Pulmonary artery endothelial cell (primary cell): ENCODE data around the gene KNDC1. TPM values are rescaled to one million over a fixed set of nuclear protein-coding genes. Genes with fewer than 3 reads are reported as not detected.
"Not testable (repeated sequence)": the region's sequence is repeated elsewhere in the genome, so short reads cannot be mapped to it uniquely, and the experiment has no call there.

ENCODE experiments used
- DNase-seq: peaks from one replicate; pipeline ENCODE4 v3.0.0-alpha.2; 2011; ENCODE audit warnings: low read depth, low spot score
- total RNA-seq: library from RNA; depleted of rRNA; stranded (reverse); fragments of >200 nt; gene quantifications from 2 replicates; pipeline ENCODE4 v1.2.3, GENCODE V29; 2014

The KNDC1 gene
- total RNA-seq, 1 donor from 2014 or later, result not detected

DNA sequence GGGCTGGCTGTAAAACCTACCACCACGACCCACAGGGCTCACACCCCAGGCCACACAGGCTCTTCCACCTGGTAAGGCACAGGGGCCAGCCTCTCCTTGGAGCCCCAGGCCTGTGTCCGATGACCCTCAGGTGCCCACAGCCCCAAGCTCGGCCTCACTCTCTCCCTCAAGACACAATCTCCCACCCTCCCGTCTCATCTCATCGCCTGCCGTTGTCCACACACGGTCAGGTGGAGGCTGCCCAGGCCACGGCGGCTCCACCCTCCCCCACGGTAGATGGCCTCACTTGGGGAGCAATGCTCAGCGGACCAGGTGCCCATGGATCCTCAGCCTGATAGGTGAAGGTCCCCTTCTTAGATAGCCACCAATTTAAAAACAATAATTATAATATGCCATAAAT is 61.3 kb downstream of the KNDC1 start:
- no peak for DNase-seq

GRCh38 chr10:133221756-133222155 is 61.7 kb downstream of the KNDC1 start:
- DNase-seq, result not testable (repeated sequence)

DNA sequence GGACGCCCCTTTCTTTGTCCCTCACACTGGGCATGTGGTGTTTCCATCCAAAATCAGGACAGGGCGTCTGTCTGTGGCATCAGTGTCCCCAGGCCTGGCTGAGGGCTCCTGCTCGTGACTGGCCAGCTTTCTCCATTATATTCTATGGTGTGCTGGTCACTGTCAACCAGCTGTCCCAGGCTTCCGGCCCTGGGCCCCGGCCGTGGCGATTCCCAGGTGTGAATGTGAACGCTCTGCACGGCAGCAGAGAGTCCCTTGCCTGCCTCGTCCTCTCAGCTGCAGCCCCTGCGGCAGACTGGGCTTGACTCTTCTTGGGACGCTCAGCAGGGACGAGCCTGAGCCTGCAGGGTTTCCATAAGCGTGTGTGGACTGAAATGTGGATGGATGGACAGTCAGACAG is 64.1 kb downstream of the KNDC1 start:
- DNase-seq, result no peak

DNA sequence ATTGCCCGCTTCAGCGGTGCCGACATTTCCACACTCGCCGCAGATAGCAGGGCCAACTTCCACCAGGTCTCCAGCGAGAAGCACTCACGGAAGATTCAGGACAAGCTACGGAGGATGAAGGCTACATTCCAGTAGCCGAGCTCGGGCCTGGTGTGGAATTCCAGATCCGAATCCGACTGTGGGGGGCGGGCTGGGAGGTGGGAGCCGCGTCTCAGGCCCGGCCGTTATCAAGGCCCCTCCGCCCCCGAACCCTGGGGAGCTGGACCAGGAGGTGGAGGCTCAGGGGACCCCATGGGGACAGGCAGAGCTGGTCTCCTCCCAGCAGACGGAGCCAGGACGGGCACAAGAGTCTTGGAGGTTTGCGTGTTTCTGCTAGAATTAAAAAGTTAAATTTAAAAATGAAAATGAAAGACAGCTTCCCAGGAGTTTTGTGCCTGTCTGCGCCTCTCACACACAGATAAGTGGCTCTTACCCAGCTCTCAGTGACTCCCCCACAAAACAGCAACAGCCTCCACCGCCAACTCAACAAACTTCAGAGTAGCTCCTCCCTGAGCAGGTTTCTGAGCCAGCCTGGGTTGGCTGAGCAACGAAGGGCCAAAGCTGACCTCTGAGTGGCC is 64.8 kb downstream of the KNDC1 start:
- DNase-seq, result no peak

GRCh38 chr10:133225707-133226191 is 65.7 kb downstream of the KNDC1 start:
- DNase-seq, result no peak

GRCh38 chr10:133226251-133226808 is 66.3 kb downstream of the KNDC1 start:
- DNase-seq, result no peak

DNA sequence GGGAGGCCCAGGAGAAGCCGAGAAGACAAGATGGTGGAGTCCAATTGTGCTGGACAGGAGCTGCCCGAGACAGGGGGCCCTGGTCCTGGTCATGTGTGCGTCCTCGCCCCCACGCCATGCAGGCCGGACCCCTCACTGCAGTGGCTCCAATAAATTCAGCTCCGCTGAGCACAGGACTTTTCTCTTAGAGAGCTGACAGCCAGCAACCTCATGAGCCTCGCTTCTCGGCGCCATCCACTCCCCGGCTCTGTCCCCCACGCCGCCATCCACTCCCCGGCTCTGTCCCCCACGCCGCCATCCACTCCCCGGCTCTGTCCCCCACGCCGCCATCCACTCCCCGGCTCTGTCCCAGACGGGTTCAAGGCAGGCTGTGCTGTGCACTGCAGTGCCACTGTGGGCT is 67.2 kb downstream of the KNDC1 start:
- no peak for DNase-seq

DNA sequence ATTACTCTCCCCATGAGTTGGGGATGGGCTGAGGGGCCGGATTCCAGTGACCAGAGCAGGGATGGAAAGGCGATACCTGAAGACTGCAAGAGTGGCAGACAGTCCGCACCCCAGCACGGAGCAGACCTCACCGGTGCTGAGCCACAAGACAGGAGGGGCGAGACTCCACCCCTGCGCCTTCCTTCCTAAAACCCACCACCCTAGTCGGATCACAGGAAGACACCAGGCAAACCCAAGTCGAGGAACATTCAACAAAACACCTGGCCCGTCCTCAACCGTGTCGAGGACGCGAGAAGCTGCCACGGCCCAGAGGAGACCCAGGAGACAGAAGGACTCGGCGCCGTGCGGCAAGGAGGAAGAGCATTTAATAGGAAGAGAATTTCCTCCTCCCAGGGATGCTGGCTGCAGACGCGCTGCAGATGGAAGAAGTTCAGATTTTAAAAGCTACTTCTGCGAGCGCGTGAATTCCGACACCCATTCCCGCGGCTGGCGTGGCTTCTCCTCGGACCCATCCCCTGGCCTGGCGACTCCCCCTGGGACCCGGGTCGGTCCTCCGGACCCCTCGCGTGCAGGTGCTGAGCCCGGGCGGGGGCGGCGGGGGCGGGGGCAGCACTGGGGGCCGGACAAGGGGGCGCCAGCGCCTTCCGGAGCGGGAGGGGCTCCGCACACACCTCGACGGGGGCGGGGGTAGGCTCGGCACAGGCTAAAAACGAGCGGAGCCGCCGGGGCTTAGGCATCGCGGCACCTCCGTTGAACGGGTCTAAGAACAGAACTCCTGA is 69.4 kb downstream of the KNDC1 start:
- no peak for DNase-seq

- no peak for DNase-seq
Measured at GRCh38 chr10:133230044-133230361, 70.0 kb downstream of the KNDC1 start, which contains the start of gene UTF1. Gene UTF1, plus strand, starts transcription at chr10:133230217. Its CDS starts 72 bp downstream, at chr10:133230289.

DNA sequence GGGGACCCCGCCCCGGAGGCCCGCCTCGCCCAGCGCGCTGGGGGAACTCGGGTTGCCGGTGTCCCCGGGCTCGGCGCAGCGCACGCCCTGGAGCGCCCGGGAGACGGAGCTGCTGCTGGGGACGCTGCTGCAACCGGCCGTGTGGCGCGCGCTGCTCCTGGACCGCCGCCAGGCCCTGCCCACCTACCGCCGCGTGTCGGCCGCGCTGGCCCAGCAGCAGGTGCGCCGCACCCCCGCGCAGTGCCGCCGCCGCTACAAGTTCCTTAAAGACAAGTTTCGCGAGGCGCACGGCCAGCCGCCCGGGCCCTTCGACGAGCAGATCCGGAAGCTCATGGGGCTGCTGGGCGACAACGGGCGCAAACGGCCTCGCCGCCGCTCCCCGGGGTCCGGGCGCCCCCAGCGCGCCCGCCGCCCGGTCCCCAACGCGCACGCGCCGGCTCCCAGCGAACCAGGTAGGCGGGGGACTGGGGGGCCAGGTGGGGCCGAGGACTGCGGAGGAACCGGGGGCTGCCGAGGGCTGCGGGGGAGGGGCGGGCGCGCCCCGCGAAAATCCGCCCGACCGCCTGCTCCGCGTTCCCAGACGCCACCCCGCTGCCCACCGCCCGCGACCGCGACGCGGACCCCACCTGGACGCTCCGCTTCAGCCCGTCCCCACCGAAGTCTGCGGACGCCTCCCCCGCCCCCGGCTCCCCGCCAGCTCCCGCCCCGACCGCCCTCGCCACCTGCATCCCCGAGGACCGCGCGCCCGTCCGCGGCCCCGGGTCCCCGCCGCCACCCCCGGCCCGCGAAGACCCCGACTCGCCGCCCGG is 70.6 kb downstream of the KNDC1 start:
- DNase-seq, result no peak

DNA sequence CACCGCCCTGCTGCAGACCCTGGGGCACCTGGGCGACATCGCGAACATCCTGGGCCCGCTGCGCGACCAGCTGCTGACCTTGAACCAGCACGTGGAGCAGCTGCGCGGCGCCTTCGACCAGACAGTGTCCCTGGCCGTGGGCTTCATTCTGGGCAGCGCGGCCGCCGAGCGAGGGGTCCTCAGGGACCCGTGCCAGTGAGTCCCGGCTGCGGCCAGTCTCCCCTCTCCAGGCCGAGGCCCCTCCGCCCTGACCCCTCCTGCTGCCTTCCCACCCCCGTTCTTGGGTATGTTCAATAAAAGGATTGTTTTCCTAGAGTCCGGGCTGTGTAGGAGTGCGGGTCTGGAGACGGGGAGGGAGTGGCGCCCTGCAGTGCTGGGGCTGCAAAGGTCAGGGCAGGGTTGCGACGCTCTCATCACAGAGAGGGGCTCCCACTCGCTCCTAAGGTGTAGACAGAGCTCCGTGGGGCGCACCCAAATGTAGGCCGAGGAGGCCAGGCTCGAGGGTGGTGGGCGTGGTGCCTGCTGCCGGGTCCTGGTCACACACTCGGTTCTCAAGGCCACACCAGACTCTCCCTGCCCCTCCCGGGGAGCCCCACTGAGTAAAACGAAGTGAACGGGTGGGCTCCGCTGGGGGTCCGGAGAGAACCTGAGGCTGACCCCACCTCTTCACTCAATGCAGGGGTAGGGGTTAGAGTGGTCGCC is 71.4 kb downstream of the KNDC1 start:
- DNase-seq, result no peak

DNA sequence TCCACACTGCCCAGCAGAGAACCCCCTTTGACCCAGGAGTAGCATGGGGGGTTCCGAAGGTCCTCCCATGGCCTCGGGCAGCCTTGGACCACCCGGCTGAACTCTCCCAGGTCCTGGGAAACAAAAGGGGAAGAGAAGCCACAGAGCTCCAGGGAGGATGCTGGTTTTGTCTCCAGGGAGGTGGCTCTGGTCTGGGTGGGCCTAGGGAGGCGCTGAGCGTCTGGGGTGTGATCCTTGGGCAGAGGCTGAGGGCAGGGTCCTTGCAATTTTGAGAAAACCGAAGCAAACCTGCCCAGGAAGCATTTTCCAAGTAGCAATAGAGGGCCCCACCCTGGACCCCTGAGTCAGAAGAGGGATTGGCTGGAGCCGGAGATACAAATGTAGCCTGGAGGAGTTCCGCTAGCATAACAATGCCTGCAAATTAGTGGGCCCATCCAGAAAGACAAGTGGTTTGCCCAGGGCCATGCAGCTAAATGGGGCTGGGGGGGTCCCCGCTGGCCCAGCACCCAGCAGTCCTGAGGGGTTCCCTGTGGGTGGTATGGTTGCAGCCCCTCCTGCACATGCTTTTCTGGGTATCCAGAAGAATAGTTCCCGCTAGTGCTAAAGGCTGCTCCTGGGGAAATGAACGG is 72.0 kb downstream of the KNDC1 start:
- DNase-seq, result no peak

DNA sequence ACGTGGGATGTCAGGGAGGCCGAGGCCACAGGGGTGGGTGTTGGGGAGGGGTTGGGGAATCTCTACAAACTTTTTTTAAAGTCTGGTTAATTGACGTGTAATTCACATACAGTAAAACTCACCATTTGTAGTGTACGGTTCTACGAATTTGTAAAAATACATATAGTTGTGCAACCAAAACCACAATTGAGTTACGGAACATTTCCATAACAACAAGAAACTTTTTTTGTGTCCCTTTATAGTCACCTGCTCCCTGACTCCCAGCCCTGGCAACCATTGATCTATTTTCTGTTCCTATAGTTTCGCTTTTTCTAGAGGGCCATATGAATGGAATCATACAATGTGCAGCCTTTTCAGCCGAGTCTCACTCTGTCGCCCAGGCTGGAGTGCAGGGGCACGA is 74.8 kb downstream of the KNDC1 start:
- DNase-seq, result not testable (repeated sequence)

- no peak for DNase-seq
Measured at GRCh38 chr10:133235265-133235855, 75.3 kb downstream of the KNDC1 start.

- DNase-seq, result no peak
Measured at GRCh38 chr10:133235932-133236331, 75.9 kb downstream of the KNDC1 start.

- no peak for DNase-seq
Measured at GRCh38 chr10:133236401-133237240, 76.6 kb downstream of the KNDC1 start.

GRCh38 chr10:133237241-133237587 is 77.2 kb downstream of the KNDC1 start:
- DNase-seq, result no peak

- DNase-seq, result no peak
Measured at GRCh38 chr10:133237588-133238465, 77.8 kb downstream of the KNDC1 start, which contains the start of gene VENTX. Gene VENTX, plus strand, starts transcription at chr10:133237855. Its CDS starts 60 bp downstream, at chr10:133237915.

DNA sequence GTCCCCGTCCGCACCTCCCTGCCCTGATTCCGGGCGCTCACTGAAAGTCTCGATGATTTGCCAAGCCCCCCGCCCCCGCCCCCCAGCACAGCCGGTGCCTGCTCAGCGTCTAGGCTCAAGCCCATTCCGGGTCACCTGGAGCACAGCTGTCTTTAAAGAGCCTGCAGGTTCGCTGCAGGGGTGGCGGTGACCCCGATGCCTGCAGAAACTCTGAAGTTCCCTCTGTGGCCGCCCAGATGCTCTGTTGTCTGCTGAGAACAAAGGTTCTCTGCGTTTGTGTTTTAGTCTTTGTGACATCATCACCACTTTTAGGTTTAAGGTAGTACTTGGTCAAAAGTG is 78.4 kb downstream of the KNDC1 start:
- DNase-seq, result no peak
